Endothelial cell of umbilical vein (primary cell): Measurements from ENCODE around the gene PIK3C3. TPM values are rescaled to one million over a fixed set of nuclear protein-coding genes. Genes with fewer than 3 reads are reported as not detected.

ENCODE experiments used
- BruUV-seq: library from RNA; stranded (reverse); fragments of 400-500 nt; replicated peaks from 2 replicates; lab custom pipeline; 2021; lab: Mats Ljungman, UMichigan
- CTCF ChIA-PET: fragments of 300-600, 350-600 bp; sonication (Branson Sonifier 250); formaldehyde crosslinking; loops from one replicate; lab custom pipeline; 2021; ENCODE audit warnings: antibody characterized with exemption, inconsistent platforms; lab: Charles Lee
- POLR2A ChIA-PET: fragments of 300-600, 350-600 bp; sonication (Branson Sonifier 250); formaldehyde crosslinking; loops from one replicate; lab custom pipeline; 2021; ENCODE audit warnings: antibody characterized with exemption, inconsistent platforms; lab: Charles Lee
- DNase-seq: peaks from one replicate; pipeline ENCODE4 v3.0.0-alpha.2; 2011; ENCODE audit warnings: low read depth, low spot score
- FAIRE-seq: peaks from 2 replicates; lab custom pipeline; 2011; peaks lifted over from hg19 to GRCh38; lab: Jason Lieb, UNC
- H2AFZ ChIP-seq: 2 replicates; pipeline ENCODE4 v1.6.0; 2012; ENCODE audit warnings: low read depth, low read length, control low read depth, inconsistent platforms
- H3K27ac ChIP-seq: 2 replicates; pipeline ENCODE4 v1.5.1; 2011; ENCODE audit warnings: low read depth, mild to moderate bottlenecking, control low read depth, low read length, moderate library complexity; ENCODE audit not compliant: insufficient read depth
- H3K27me3 ChIP-seq, 2 experiments: 2 replicates each; pipeline versions ENCODE4 v1.6.0 to v1.6.1; 2011; ENCODE audit warnings: low read length in 2 of 2, mixed read lengths in 1 of 2; ENCODE audit not compliant: control insufficient read depth in 2 of 2, insufficient read depth in 2 of 2
- H3K36me3 ChIP-seq, 2 experiments: 2 replicates in 1 of 2; 3 replicates in 1 of 2; pipeline ENCODE4 v1.5.1; 2011; ENCODE audit warnings: low read length in 2 of 2, mild to moderate bottlenecking in 1 of 2, moderate library complexity in 1 of 2; ENCODE audit not compliant: control insufficient read depth in 2 of 2, insufficient read depth in 2 of 2; ENCODE audit errors: extremely low read depth in 1 of 2
- H3K4me1 ChIP-seq: 3 replicates; pipeline ENCODE4 v1.5.1; 2011; ENCODE audit warnings: mild to moderate bottlenecking, low read length; ENCODE audit not compliant: control insufficient read depth, insufficient read depth; ENCODE audit errors: extremely low read depth
- H3K4me2 ChIP-seq: 2 replicates; pipeline ENCODE4 v1.6.1; 2011; ENCODE audit warnings: low read length, control low read depth, mixed read lengths; ENCODE audit not compliant: insufficient read depth
- H3K4me3 ChIP-seq, 3 experiments: fragments of 200-600 bp in 1 of 3; sonication (generic), shearing (Covaris generic) in 1 of 3; replicated peaks in 1 of 3; 2 replicates each; pipeline ENCODE4 v1.5.1; 2011 to 2016; ENCODE audit warnings: control low read depth in 3 of 3, low read length in 3 of 3, mild to moderate bottlenecking in 2 of 3, inconsistent platforms in 1 of 3, low read depth in 1 of 3, moderate library complexity in 1 of 3; ENCODE audit not compliant: insufficient read depth in 1 of 3
- H3K79me2 ChIP-seq: 2 replicates; pipeline ENCODE4 v1.6.0; 2012; ENCODE audit warnings: low read length, inconsistent platforms; ENCODE audit not compliant: control insufficient read depth, insufficient read depth
- H3K9ac ChIP-seq: replicated peaks from 2 replicates; pipeline ENCODE3; 2011; ENCODE audit warnings: low read length, control low read depth; ENCODE audit not compliant: insufficient read depth; ENCODE audit errors: extremely low read depth
- H3K9me1 ChIP-seq: replicated peaks from 3 replicates; pipeline ENCODE4 v1.6.0; 2011; ENCODE audit warnings: mild to moderate bottlenecking, low read length; ENCODE audit not compliant: control insufficient read depth, insufficient read depth; ENCODE audit errors: extremely low read depth
- H3K9me3 ChIP-seq: replicated peaks from 2 replicates; pipeline ENCODE4 v1.5.1; 2012; ENCODE audit warnings: low read length, inconsistent platforms; ENCODE audit not compliant: control insufficient read depth, insufficient read depth
- H4K20me1 ChIP-seq: replicated peaks from 2 replicates; pipeline ENCODE3; 2011; ENCODE audit warnings: mild to moderate bottlenecking, low read length; ENCODE audit not compliant: control insufficient read depth, insufficient read depth; ENCODE audit errors: extremely low read depth
- CTCF ChIP-seq, 2 donors: IDR thresholded peaks; 1 replicate in 1 of 2; 2 replicates in 1 of 2; pipeline ENCODE4 v1.5.1; 2011; ENCODE audit warnings: low read length in 2 of 2, mild to moderate bottlenecking in 2 of 2, moderate library complexity in 2 of 2, control low read depth in 1 of 2, inconsistent platforms in 1 of 2, low read depth in 1 of 2; ENCODE audit not compliant: insufficient read depth in 1 of 2; ENCODE audit errors: extremely low read depth in 1 of 2
- EZH2 ChIP-seq: IDR thresholded peaks from 2 replicates; pipeline ENCODE4 v1.6.1; 2012; ENCODE audit warnings: borderline replicate concordance, low read depth, mild to moderate bottlenecking, moderate library complexity, low read length, inconsistent platforms; ENCODE audit not compliant: severe bottlenecking
- GATA2 ChIP-seq: IDR thresholded peaks from 2 replicates; pipeline ENCODE4 v1.7.0; 2011; ENCODE audit warnings: low read depth, mild to moderate bottlenecking, moderate library complexity, mixed read lengths, low read length; ENCODE audit not compliant: insufficient read length, insufficient read depth
- JUN ChIP-seq: IDR thresholded peaks from 2 replicates; pipeline ENCODE4 v1.6.1; 2011; ENCODE audit warnings: borderline replicate concordance, low read depth; ENCODE audit not compliant: insufficient read length, insufficient read depth
- MAX ChIP-seq: IDR thresholded peaks from 2 replicates; pipeline ENCODE4 v1.6.1; 2011; ENCODE audit not compliant: insufficient read depth, insufficient read length
- POLR2AphosphoS5 ChIP-seq: IDR thresholded peaks from 2 replicates; pipeline ENCODE4 v1.6.1; 2012; ENCODE audit warnings: low read depth, mild to moderate bottlenecking, control low read depth, low read length, moderate library complexity; ENCODE audit not compliant: insufficient read depth
- dilution Hi-C: fragments of 300-500 bp; cut with MboI; formaldehyde crosslinking; loops from one replicate; pipeline ENCODE4 v1.15.0; 2019; ENCODE audit warnings: low sequenced_read_pairs; ENCODE audit not compliant: extremely low pct_ligation_motif_present
- intact Hi-C: fragments of 100-400 bp; cut with micrococcal nuclease; formaldehyde crosslinking; loops from one replicate; pipeline ENCODE4 v1.10.0; 2022
- polyA plus RNA-seq, 4 experiments: library from polyadenylated mRNA; depleted of rRNA in 3 of 4; stranded (reverse) in 3 of 4; unstranded in 1 of 4; fragments of >200 nt; gene quantifications; 2 replicates each; pipeline versions ENCODE4 v1.2.1 to v1.2.3, GENCODE V29; 2011 to 2012; ENCODE audit warnings: missing spikeins in 1 of 4
- total RNA-seq: library from RNA; stranded (reverse); gene quantifications from 2 replicates; pipeline ENCODE4 v1.2.3, GENCODE V29; 2021

Gene PIK3C3
- total and polyA plus RNA-seq, 2 donors (not counting 3 experiments of a cell fraction or from before 2014, with no cell fraction given), result 19.5 to 47.3 TPM

- Histone ChIP-seq H3K4me2 (no peak overlapping the region), H3K27ac (no peak overlapping the region), H3K9me1 (no peaks in the 10 kb centered on the region), H3K4me3 (no peak overlapping the region), H3K4me1 (no peaks in the 10 kb centered on the region), H4K20me1 (no peaks in the 10 kb centered on the region), H2AFZ (no peak overlapping the region), H3K9ac (no peak overlapping the region), H3K36me3 (no peaks in the 10 kb centered on the region), H3K27me3 (peaks cover 3 to 4% of the 10 kb centered on the region in 2 experiments), H3K79me2 (no peaks in the 10 kb centered on the region), H3K9me3 (no peaks in the 10 kb centered on the region)
- DNase-seq (no peak), FAIRE-seq (no peak)
- intact Hi-C loops, result no loop called here
- ChIA-PET CTCF (no interaction called here), POLR2A (no interaction called here)
- TF ChIP-seq POLR2AphosphoS5 (no peak), GATA2 (no peak), CTCF (IDR thresholded peaks at IDR 0.05; ENCODE audit: extremely low read depth in 1 of 2, insufficient read depth in 1 of 2, low read depth in 1 of 2, low read length in 2 of 2) (no peak), JUN (no peak), EZH2 (no peak), MAX (no peak)
- no TSS peak for BruUV-seq
- dilution Hi-C loops, result no loop called here
Measured at GRCh38 chr18:41905786-41906527, 49.1 kb upstream of the PIK3C3 start.
